Activated CD4-positive, CD25-positive, alpha-beta regulatory T cell treated with anti-CD3 and anti-CD28 coated beads, Interleukin-2, amount 50 U/mL, for 24 hours (primary cell): Measurements from ENCODE around the gene AP4S1.
"Not testable (repeated sequence)": the region's sequence is repeated elsewhere in the genome, so short reads cannot be mapped to it uniquely, and the experiment has no call there.

ENCODE experiments used
- ATAC-seq, 2 donors: fragments of 150-1000 bp; cut with Tn5 transposase; one replicate each; pipeline ENCODE4 v1.10.0; 2021; ENCODE audit warnings: mild to moderate bottlenecking in 1 of 2, moderate library complexity in 1 of 2

Gene AP4S1

DNA sequence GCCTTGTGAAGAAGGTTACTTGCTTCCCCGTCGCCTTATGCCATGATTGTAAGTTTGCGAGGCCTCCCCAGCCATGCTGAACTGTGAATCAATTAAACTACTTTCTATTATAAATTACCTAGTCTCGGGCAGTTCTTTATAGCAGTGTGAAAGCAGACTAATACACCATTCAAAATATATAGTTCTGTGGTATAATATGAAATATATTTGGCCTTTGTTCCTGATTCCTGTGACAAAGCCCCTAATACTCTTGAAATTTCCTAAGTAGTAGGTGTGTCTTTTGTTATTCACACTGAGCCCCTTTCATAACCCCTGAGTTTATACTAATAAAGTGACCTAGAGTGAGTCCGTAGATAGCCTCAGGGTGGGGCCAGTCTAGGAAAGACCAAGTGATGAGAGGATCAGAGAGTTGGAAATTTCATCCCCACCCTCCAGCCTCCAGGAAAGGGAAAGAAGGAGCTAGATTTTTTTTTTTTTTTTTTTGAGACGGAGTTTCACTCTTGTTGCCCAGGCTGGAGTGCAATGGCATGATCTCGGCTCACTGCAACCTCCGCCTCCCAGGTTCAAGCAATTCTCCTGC is 20.1 kb downstream of the AP4S1 start:
- ATAC-seq: no peak

DNA sequence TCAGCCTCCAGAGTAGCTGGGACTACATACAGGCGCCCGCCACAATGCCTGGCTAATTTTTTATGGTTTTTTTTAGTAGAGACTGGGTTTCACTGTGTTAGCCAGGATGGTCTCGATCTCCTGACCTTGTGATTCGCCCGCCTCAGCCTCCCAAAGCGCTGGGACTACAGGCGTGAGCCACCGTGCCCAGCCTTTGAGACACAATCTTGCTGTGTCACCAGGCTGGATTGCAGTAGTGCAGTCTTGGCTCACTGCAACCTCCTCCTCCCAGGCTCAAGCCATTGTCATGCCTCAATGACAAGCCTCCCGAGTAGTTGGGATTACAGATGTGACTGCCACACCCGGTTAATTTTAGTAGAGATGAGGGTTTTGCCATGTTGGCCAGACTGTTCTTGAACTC is 22.1 kb downstream of the AP4S1 start:
- ATAC-seq: no peak

DNA sequence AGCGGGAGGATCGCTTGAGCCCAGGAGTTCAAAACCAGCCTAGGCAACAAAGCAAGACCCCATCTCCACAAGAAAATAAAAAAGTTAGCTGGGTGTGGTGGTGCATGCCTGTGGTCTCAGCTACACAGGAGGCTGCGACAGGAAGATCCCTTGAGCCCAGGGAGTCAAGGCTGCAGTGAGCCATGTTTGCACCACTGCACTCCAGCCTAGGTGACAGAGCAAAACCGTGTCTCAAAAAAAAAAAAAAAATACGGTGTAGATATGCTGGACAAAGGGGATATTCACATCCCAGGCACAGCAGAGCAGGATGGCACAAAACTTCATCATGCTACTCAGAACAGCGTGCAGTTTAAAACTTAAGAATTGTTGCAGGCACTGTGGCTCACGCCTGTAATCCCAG is 25.6 kb downstream of the AP4S1 start:
- no peak for ATAC-seq

DNA sequence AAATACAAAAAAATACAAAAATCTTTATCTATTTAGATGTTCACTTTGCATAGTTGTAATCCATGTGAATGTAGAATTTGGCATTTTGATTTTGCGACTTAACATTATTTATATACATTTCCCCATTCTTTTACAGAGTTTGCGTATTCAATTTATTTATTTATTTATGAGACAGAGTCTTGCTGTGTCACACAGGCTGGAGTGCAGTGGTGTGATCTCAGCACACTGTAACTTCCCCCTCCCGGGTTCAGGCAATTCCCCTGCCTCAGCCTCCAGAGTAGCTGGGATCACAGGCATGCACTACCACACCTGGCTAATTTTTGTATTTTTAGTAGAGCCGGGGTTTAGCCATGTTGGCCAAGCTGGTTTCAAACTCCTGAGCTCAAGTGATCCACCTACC is 26.1 kb downstream of the AP4S1 start:
- no peak for ATAC-seq

DNA sequence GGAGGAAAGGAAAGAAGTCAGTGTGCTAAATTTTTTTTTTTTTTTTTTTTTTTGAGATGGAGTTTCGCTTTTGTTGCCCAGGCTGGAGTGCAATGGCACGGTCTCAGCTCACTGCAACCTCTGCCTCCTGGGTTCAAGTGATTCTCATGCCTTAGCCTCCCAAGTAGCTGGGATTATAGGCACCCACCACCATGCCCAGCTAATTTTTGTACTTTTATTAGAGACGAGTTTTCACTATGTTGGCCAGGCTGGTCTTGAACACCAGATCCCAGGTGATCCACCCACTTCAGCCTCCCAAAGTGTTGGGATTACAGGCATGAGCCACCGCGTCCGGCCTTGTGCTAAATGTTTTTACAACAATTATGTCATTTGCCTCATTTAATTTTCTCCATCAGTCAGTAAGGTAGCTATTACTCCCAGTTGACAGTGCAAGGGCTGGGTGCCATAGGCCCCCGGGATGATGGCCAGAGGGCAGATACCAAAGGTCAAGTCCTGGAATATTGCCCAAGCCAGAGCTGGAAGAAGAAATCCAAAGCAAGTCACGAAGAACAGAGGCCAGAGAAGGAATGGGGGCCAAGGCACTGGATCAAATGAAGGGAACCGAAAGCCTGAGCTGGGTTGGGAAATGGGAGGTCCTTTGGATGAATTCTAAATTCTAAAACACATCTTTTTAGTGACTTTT is 27.6 kb downstream of the AP4S1 start:
- ATAC-seq: not testable (repeated sequence)

DNA sequence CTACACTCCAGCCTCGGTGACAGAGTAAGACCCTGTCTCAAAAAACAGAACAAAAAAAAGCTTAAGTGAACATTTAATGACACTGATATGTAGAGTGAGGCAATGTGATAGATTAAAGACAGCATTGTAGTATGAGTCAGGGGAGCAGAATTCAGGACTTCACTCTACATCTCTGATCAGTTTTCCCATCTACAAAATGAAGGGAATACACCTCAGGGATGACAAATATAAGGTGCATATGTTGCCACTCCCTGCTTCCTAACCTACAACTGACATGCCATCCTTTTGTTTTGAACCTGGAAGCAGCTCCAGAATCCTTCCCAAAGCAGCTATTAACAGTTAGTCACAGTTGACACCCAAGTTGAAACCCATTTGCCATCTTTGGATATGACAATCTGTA is 31.6 kb downstream of the AP4S1 start:
- no peak for ATAC-seq

DNA sequence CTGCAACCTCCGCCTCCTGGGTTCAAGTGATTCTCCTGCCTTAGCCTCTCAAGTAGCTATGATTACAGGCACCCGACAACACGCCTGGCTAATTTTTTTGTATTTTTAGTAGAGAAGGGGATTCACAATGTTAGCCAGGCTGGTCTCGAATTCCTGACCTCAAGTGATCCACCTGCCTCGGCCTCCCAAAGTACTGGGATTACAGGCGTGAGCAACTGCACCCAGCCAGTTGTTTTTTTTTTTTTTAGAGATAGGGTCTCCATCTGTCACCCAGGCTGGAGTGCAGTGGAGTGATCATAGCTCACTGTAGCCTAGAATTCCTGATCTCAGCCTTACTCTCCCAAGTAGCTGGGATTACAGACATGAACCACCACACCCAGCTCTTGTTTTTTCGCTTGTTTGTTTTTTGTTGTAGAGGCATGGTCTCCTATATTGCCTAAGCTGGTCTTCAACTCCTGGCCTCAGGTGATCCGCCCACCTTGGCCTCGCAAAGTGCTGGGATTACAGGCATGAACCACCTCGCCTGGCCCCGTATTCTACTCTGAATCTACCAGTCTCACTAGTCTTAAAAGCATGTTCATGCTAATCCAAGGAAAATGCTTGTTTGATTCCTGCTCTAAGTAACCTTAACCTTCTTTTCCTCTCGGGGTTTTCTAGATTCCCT is 32.4 kb downstream of the AP4S1 start:
- ATAC-seq: no peak

DNA sequence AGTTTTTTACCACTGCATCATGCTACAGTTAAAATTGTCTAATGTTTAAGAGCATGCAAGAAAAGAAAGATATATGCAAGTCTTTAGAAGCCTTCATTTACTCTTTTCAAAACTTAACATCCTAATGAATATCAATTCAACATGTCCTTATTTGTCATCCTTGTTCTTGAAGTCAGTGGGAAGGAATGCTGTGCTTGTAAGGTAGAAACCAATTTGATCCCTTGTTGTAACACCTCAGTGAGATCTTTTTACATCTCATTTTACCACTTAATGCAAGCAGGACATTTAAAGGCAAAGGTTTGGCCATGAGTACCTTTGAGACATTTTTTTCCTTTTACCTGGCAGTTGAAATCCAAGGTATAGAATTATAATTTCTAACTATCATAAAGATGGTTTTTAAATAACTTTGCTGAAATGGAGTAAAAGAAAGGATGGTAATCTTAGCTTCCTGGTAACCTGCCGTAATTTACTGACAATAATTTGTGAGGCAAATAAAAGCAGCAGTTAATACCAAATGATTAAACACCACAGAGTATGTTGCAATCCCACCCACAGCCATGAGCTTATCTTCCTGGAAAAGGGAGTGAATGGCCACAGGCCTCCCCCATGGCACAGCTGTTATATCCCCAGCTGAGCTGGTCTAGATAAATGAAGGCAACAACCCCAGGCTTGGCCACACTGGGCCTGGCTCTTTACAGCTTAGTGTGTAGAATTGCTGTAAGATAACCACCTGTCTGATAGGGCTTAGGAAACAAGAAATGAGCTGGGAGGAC is 33.9 kb downstream of the AP4S1 start:
- ATAC-seq: no peak

DNA sequence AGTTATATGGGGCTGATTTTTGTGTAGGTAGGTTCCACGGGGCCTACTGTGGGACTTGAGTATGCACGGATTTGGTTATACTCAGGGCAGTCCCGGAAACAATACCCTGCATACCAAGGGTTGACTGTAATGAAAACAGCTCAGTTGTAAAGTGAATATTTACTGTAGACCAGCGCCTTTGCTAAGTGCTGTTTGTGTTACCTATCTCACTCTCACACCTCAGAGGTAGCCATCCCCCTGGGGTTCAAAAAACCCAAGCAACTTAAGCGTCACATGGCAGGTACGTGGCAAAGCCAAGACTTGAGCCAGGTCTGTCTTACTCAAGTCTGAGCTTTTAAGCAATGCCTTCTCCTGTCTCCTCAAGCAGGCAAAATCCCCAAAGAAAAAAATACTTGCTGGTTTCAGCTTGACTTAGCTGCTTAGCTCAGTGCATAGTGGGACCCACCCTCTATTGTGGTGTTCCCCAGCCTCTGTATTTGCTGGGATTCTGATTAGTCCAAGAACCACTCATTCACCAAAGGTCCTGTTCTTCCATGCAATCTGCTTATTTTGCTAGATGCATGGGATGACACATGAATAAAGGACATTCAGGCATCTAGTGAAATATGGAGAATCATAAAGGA is 34.9 kb downstream of the AP4S1 start:
- no peak for ATAC-seq

DNA sequence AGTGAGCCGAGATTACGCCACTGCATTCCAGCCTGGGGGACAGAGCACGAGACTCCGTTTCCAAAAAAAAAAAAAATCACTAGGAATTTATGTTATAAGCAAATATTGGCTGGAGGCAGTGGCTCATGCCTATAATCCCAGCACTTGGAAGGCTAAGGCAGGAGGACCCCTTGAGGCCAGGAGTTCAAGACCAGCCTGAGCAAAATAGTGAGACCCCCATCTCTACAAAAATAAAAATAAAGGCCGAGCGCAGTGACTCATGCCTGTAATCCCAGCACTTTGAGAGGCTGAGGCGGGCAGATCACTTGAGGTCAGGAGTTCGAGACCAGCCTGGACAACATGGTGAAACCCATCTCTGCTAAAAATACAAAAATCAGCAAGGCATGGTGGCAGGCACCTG is 37.5 kb downstream of the AP4S1 start:
- ATAC-seq: not testable (repeated sequence)

DNA sequence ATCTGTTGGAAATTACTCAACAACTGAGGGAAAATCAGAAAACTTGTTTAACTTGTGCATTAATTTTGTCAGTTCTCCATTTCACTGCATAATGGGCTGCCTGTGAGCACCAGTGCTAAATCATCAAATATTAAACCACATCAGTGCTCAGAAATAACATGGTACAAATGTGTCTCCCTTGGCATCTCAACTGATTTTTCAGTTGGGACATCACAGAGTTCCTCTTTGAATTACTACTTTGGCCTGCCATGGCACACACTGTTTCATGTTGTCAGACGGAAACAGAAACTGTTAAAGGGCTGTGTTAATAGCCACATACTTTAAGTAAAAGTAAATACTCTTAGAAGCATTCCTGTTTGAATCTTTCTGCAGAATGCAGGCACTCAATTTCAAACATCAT is 42.8 kb downstream of the AP4S1 start:
- ATAC-seq: no peak

DNA sequence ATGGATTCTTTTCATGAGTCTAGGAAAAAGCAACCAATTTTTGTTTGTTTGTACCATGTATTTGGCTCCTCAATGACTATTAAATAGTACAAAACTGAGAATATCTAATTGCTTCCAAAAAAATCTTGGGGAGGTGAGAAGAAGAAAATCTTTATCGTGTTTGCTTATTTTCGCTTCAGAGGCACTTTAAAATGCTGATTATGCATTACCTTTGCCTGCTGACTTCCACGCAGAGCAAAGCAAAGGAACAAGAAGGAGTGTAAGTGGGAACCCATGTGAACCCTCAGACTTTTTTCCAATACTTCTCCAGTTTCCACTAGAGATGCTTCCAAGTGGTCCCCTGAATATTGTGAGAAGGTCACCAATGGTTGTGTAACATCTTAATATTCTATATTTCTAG is 43.9 kb downstream of the AP4S1 start:
- ATAC-seq: no peak

DNA sequence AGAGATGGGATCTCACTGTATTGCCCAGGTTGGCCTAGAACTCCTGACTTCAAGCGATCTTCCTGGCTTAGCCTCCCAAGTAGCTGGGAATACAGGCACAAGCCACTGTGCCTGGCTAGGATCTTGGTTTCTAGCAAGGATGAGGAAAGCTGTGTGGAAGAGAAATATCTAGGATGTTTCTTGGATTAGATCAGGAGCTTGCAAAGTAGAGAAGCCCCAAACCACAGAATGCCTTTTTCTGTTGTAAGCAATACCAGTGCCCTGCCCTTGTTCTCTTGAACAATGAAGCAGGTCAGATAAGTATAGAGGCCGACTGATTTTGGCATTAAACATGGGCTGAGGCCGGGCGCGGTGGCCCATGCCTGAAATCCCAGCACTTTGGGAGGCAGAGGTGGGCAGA is 45.0 kb downstream of the AP4S1 start:
- ATAC-seq: no peak

DNA sequence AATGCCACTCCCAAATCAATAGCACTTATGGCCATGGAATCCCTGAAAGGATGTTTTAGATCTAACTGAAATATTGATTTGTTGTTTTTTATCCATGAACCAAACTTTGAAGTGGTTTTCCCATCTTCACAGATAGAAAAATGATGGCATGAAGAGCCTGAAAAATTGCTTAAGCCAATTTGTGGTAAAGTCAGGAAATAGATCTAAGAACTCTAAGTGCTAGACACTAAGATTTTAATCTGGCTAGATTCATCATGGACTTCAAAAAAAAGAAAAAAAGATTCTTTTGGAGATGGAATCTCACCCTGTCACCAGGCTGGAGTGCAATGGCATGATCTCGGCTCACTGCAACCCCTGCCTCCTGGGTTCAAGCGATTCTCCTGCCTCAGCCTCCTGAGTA is 45.7 kb downstream of the AP4S1 start:
- no peak for ATAC-seq

DNA sequence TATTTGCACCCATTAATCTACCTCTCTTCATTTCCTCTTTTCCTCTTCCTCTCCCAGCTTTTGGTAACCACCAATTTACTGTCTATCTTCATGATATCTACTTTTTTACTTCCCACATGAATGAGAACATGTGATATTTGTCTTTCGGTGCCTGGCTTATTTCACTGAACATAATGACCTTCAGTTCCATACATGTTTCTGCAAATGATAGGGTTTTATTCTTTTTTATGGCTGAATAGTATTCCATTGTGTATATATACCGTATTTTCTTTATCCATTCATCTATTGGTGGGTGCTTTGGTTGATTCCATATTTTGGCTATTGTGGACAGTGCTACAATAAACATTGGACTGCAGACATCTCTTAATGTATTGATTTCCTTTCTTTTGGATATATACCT is 49.7 kb downstream of the AP4S1 start:
- ATAC-seq: no peak

DNA sequence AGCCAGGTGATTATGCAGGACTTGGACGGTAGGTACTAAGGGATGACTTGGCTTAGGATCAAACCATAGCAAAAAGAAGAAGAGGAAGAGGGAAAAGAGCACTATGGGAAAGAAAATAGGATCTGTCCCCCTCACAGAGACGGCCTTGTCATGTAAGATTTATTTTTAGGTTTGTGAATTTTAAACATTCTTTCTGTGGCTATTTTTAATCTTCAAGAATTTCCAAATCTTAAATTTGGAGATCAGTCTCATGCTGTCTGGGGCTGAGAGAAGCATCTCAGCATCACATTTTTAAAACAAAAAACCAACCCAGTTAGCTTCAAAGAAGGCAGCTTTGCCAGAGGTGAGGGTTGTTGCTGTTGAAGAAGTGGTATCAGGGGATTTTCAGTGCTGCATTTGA is 53.3 kb downstream of the AP4S1 start:
- ATAC-seq: no peak

DNA sequence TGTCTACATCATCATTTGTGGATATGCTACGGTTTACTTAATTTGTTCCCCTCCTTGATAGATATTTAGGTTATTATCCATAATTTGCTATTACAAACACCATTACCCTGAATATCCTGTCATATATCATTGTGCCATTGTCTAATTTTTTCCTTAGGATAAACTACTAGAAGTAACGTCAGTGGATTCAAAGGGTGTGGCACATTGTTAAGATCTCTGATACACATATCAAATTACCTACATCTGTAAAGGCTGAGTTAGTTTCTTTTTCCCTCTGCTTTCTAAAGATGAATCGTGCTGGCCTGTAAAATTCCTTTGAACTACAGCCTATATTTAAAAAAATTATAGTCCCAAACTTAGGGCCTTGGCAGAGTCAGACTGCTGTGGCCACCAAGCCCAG is 54.6 kb downstream of the AP4S1 start:
- ATAC-seq: no peak

DNA sequence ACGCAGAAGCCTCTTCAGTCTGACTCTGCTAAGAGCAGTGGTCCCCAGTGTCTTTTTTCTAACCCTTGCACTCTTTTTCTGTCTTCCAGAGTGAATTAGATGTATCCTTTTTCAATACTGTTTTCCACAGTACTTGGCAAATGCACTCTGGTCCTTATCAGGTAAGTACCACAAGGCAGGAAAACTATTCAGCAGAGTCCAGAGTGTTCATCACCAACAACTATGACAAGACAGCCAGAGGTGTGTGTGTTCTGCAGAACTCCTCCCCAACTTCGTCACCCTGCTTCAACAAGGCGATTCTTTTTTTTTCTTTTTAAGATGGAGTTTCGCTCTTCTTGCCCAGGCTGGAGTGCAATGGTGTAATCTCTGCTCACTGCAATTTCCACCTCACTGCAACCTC is 55.0 kb downstream of the AP4S1 start:
- no peak for ATAC-seq

DNA sequence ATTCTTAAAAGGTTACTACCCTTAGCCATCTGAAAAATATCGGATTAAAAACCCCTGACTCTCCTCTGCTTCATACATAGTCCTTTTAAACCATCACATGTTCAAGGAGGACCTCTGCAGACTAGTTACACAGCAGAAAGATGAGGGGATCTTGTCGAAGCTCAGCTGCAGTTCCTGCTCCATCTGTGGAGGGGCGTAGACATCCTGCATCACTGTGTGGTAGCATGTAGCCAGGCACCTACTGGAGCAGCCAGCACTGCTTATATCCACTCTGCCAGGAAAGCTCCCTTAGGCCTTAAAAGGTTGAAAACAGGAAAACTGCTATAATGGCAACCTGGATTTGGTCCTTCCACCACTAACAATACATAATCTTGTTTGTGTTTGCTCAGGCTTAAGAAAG is 58.3 kb downstream of the AP4S1 start:
- ATAC-seq: no peak

DNA sequence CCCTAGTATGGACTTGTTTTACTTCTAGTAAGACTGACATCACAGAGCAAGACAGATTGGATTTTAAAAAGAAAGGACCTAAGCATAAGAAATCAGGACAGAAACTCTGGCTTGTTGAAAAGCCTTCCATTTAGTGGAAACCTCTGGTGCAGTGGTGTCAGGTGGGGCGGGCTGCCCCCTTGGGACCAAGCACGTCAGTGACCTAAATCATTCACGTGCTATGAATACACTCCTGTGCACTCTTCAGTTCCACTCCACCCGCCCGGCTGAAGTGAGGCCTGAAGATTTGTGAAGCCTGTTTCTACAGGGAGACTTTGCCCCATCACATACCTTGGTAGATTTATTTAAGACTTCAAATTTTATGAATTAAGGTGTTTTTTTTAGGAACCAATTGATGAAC is 58.9 kb downstream of the AP4S1 start:
- no peak for ATAC-seq

DNA sequence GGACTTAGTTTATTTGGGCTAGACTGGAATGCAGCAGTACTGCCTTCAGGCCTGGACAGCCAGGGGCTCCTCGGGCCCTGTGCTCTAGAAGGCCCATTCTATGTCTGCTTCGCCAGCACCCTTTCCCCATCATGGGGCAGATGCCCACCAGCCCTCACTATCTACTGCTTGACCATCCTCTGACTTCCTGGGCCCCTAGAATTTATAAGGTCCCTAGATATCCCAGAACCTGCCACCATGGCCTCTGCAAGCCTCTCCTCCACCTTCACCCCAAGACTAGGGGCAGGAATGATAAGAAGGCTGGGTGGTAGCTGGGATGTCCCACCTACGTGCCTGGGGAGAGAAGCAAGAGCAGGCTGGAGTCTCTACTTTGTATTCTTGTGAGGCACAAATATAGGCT is 59.6 kb downstream of the AP4S1 start:
- ATAC-seq: no peak

DNA sequence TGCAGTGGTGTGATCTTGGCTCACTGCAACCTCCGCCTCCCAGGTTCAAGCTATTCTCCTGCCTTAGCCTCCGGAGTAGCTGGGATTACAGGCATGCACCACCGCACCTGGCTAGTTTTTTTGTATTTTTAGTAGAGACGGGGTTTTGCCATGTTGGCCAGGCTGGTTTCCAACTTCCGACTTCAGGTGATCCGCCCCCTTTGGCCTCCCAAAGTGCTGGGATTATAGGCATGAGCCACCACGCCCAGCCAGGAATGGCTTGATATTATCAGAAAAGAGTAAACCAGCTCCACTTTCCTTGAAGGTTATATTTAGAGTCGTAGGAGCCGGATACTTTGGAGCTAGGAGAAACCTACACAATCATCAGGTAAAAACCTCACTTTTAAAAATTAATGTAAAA is 61.0 kb downstream of the AP4S1 start:
- ATAC-seq: not testable (repeated sequence)
